ENCODE data around the gene AQR.

AQR gene

GRCh38 chr15:34905047-34905446 lies 64.5 kb downstream of the AQR start:
- DNase-seq (ENCODE audit: low read depth): no peak
- no peak overlapping the region for H3K4me3 ChIP-seq (ENCODE audit: low read depth, low read length)
- TF ChIP-seq CTCF (IDR thresholded peaks at IDR 0.05; ENCODE audit: insufficient read depth, low read depth, low read length, missing control alignments): no peak

DNA sequence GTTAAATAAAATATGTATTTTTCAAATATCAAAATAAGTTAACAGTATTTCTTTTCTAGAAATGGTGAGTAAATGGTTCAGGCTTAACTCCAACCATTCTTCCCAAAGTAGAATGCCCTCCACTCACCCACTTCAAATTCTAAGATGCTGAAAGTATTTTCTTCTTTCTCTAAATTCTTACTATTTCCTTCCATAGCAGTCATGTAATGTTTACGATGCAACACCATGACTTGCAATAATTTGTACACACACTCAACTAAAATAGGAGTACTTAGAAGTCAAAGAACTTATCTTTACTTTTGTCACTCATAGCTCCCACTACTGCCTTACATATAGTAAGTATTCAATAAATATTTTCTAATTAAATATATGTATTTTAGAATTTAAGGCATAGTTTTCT lies 65.0 kb downstream of the AQR start:
- DNase-seq (ENCODE audit: low read depth): no peak

DNA sequence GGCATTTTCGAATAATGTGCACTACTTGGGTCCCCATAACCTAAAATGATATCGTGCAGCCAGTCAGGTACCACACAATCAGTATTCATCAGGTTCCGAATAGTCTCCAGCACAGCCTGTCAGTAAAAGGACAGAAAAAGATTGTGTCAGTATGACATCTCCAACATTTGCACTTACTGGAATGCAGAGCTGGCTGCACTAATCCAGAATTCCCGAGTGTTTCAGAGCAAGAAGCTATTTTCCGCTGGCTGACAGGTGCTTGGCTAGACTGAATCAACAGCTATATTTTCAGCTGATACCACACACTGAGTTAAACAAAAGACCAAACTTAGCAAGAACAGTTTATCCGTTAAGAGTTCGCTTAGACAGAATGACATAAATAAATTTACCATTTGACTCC lies 68.8 kb downstream of the AQR start:
- TF ChIP-seq CTCF (IDR thresholded peaks at IDR 0.05; ENCODE audit: insufficient read depth, low read depth, low read length, missing control alignments): no peak
- H3K4me3 ChIP-seq (ENCODE audit: low read depth, low read length): no peak overlapping the region
- no peak for DNase-seq (ENCODE audit: low read depth)

More for the DNA sequence above, 65.0 kb downstream of the AQR start:
- no peak for TF ChIP-seq CTCF (IDR thresholded peaks at IDR 0.05; ENCODE audit: insufficient read depth, low read depth, low read length, missing control alignments)
- no peak overlapping the region for H3K4me3 ChIP-seq (ENCODE audit: low read depth, low read length)

- H3K4me3 ChIP-seq (ENCODE audit: low read depth, low read length): no peak overlapping the region
- DNase-seq (ENCODE audit: low read depth): no peak
- no peak for TF ChIP-seq CTCF (IDR thresholded peaks at IDR 0.05; ENCODE audit: insufficient read depth, low read depth, low read length, missing control alignments)
These were observed 73.4 kb downstream of the AQR start for GRCh38 chr15:34896183-34896582.

DNA sequence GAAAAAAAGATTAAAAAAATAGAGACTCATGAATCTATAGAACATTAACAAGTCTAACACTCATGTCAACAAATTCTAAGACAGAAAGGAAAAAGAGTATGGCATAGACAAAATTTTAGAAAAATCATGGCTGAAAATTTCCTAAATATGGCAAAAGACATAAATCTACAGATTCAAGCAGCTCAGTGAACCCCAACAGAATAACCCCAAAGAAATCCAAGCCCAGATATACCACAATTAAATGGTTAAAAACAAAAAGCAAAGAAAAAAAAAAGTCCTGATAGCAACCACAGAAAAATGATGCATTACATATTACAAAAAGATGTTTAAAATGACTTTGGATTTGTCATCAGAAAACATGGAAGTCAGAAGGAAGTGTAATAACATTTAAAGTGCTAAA lies 75.6 kb downstream of the AQR start:
- no peak for DNase-seq (ENCODE audit: low read depth)
- TF ChIP-seq CTCF (IDR thresholded peaks at IDR 0.05; ENCODE audit: insufficient read depth, low read depth, low read length, missing control alignments): no peak
- no peak overlapping the region for H3K4me3 ChIP-seq (ENCODE audit: low read depth, low read length)

DNA sequence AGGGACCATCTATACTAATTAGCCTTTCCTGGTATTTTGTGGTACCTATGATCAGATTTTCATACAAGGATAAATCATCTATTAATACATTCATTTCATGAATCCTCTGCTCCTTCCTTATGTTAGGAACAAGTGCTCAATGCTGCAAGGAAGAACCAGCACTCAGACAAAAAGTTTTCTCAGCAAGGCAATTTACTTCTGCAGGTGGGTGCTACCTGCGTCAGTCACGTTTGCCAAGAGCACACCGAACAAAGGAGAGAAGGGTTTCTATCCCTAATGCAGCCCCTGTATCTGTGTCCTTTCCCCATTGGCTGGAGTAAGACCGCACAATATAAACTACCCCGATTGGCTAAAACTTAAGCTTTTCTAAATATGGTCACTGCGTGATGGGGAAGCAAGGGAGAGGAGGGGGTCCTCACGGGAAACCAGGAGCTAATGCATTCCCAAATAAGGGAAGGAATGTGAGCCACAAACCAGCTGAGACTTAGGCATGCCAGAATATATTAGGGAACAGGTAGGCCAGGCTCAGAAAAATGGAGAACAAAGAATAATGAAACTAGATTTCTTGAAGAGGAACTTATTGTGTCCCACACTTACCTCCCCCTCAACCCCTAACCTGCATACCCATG lies 76.5 kb downstream of the AQR start:
- TF ChIP-seq CTCF (IDR thresholded peaks at IDR 0.05; ENCODE audit: insufficient read depth, low read depth, low read length, missing control alignments): no peak
- no peak for DNase-seq (ENCODE audit: low read depth)
- no peak overlapping the region for H3K4me3 ChIP-seq (ENCODE audit: low read depth, low read length)

DNA sequence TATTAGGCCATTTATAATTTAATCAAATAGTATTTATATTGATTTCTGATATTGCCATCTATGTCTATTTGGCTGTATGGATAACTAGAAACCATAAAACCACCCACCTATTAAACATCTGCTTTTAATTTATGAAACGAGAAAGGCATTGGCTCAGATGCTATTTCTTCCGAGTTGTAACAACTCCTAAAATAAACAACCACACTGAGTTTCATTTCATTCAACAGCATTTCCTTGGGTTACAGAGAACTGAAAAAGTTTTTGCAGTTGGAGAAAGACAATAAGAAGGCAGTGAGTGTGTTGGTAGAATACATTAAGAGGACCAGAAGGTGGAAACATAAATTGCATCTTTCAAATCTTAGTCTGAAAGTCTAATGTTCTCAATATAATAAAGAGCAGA lies 79.1 kb downstream of the AQR start:
- DNase-seq (ENCODE audit: low read depth): no peak
- no peak overlapping the region for H3K4me3 ChIP-seq (ENCODE audit: low read depth, low read length)

More for the DNA sequence above, 79.1 kb downstream of the AQR start:
- no peak for TF ChIP-seq CTCF (IDR thresholded peaks at IDR 0.05; ENCODE audit: insufficient read depth, low read depth, low read length, missing control alignments)

All from GM12865 (cell line).